Uterus (tissue), 2 donors: ENCODE data around the gene AKAP7.

Experiments
- POLR2A ChIP-seq, 2 donors: fragments of 450-650 bp; IDR thresholded peaks; one replicate each; pipeline ENCODE4 v1.6.1; 2016; ENCODE audit warnings: antibody characterized with exemption in 2 of 2, mild to moderate bottlenecking in 1 of 2, moderate library complexity in 1 of 2
- TF ChIP-seq, protein P1 (sequence below), 4 experiments: fragments of 200-600 bp in 2 of 4; fragments of 450-650 bp in 2 of 4; sonication (generic) in 2 of 4; IDR thresholded peaks; one replicate each; pipeline ENCODE4 v1.5.1; 2016 to 2019; ENCODE audit warnings: antibody characterized with exemption in 4 of 4, mild to moderate bottlenecking in 2 of 4, moderate library complexity in 1 of 4

DNA sequence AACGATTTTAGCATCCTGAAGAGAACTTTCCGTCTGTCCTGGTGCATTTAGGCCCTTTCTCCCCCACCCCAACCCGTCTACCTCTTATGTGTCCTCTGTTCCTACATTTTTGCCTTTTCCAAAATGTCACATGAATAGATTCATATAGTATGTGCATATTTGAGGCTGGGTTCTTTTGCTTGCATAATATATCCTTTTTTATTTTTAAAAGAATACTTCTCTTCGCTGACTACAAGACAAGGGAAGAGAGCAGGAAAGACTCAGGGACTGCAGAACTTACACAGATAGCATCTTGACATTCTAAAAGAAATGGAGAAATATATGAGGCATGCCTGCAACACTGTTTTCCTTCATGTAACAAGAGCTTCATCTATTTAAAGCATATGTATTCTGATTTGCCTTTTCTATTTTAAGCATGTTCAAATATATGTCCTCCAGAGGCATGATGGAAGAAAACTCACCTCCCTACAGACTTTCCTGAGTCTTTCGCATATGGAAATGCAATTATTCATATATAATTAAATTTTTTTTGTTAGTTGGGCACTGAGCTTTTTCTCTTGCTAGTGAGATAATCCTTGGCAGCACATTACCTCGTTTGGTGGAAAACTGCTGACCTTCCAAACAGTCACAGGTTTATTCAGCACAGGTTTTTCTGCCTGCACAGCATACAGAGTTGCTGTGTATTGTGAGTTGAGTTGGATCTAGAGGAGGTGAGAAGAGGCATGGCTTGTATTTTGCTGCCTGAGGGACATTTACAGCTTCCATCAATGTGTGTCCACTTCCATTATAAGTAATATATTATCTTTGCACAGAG is 170.0 kb downstream of the AKAP7 start:
- TF ChIP-seq, protein P1, sequence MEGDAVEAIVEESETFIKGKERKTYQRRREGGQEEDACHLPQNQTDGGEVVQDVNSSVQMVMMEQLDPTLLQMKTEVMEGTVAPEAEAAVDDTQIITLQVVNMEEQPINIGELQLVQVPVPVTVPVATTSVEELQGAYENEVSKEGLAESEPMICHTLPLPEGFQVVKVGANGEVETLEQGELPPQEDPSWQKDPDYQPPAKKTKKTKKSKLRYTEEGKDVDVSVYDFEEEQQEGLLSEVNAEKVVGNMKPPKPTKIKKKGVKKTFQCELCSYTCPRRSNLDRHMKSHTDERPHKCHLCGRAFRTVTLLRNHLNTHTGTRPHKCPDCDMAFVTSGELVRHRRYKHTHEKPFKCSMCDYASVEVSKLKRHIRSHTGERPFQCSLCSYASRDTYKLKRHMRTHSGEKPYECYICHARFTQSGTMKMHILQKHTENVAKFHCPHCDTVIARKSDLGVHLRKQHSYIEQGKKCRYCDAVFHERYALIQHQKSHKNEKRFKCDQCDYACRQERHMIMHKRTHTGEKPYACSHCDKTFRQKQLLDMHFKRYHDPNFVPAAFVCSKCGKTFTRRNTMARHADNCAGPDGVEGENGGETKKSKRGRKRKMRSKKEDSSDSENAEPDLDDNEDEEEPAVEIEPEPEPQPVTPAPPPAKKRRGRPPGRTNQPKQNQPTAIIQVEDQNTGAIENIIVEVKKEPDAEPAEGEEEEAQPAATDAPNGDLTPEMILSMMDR (IDR thresholded peaks at IDR 0.05), result no peak
- TF ChIP-seq POLR2A (IDR thresholded peaks at IDR 0.05), result no peak
